Parathyroid adenoma (tissue), 2 donors: ENCODE data around the gene BOLA3.

Experiments used
- H2AFZ ChIP-seq: fragments of 300-600 bp; sonication (generic); one replicate; pipeline ENCODE4 v1.7.0; 2017; ENCODE audit warnings: antibody characterized with exemption, mild to moderate bottlenecking
- H3K27ac ChIP-seq: fragments of 300-600 bp; sonication (generic); one replicate; pipeline ENCODE4 v1.7.0; 2017
- H3K27me3 ChIP-seq: fragments of 300-600 bp; sonication (generic); one replicate; pipeline ENCODE4 v1.7.0; 2017; ENCODE audit warnings: low read length; ENCODE audit not compliant: control insufficient read depth, insufficient read depth
- H3K36me3 ChIP-seq: fragments of 300-600 bp; sonication (generic); one replicate; pipeline ENCODE4 v1.7.0; 2017; ENCODE audit warnings: low read length; ENCODE audit not compliant: control insufficient read depth, insufficient read depth
- H3K4me1 ChIP-seq: fragments of 300-600 bp; sonication (generic); one replicate; pipeline ENCODE4 v1.7.0; 2017; ENCODE audit warnings: control low read depth
- H3K4me2 ChIP-seq: fragments of 300-600 bp; sonication (generic); one replicate; pipeline ENCODE4 v1.7.0; 2017; ENCODE audit warnings: low read length
- H3K4me3 ChIP-seq: fragments of 300-600 bp; sonication (generic); one replicate; pipeline ENCODE4 v1.7.0; 2017; ENCODE audit warnings: low read depth, low read length
- H3K79me2 ChIP-seq: fragments of 300-600 bp; sonication (generic); one replicate; pipeline ENCODE4 v1.7.0; 2017; ENCODE audit warnings: control low read depth
- H3K9ac ChIP-seq: fragments of 300-600 bp; sonication (generic); one replicate; pipeline ENCODE4 v1.7.0; 2017; ENCODE audit warnings: mild to moderate bottlenecking
- H3K9me3 ChIP-seq: fragments of 300-600 bp; sonication (generic); one replicate; pipeline ENCODE4 v1.7.0; 2017; ENCODE audit warnings: low read length; ENCODE audit not compliant: control insufficient read depth
- CTCF ChIP-seq: fragments of 300-600 bp; sonication (generic); IDR thresholded peaks from one replicate; pipeline ENCODE4 v1.7.0; 2017; ENCODE audit warnings: antibody characterized with exemption, mild to moderate bottlenecking
- donor health status: primary hyperparathyroidism.

The BOLA3 gene

GRCh38 chr2:74181739-74182138, 34.0 kb upstream of the BOLA3 start:
- no peaks in the 10 kb centered on the region for H3K4me1 ChIP-seq
- no peaks in the 10 kb centered on the region for H3K36me3 ChIP-seq
- no peak overlapping the region for H3K4me3 ChIP-seq
- H3K79me2 ChIP-seq, result peaks cover 6% of the 10 kb centered on the region
- H3K9ac ChIP-seq, result no peak overlapping the region
- H3K9me3 ChIP-seq, result no peaks in the 10 kb centered on the region
- TF ChIP-seq CTCF, result no peak
- H3K27ac ChIP-seq, result no peak overlapping the region
- H3K4me2 ChIP-seq, result no peak overlapping the region
- peak overlapping the region; percentile 40 for H2AFZ ChIP-seq
- H3K27me3 ChIP-seq, result no peaks in the 10 kb centered on the region

- H3K4me3 ChIP-seq, result peak overlapping the region; percentile 75
- no peaks in the 10 kb centered on the region for H3K36me3 ChIP-seq
- peak overlapping the region; percentile 88 for H2AFZ ChIP-seq
- H3K4me2 ChIP-seq, result peak overlapping the region; percentile 52
- no peaks in the 10 kb centered on the region for H3K9me3 ChIP-seq
- peaks cover 25% of the 10 kb centered on the region for H3K79me2 ChIP-seq
- H3K27ac ChIP-seq, result peak overlapping the region; percentile 80
- peak; percentile 30 for TF ChIP-seq CTCF
- no peak overlapping the region for H3K9ac ChIP-seq
- H3K4me1 ChIP-seq, result no peaks in the 10 kb centered on the region
- no peaks in the 10 kb centered on the region for H3K27me3 ChIP-seq
Measured at GRCh38 chr2:74179063-74179865, 31.6 kb upstream of the BOLA3 start.

- Histone ChIP-seq H3K4me1 (no peaks in the 10 kb centered on the region), H3K79me2 (peaks cover 31% of the 10 kb centered on the region), H3K4me2 (peak within 1 kb of the TSS; percentile 52), H3K9me3 (no peaks in the 10 kb centered on the region), H3K4me3 (peak within 1 kb of the TSS; percentile 75), H3K9ac (peak within 1 kb of the TSS; percentile 88), H3K27me3 (no peaks in the 10 kb centered on the region), H3K27ac (peak within 1 kb of the TSS; percentile 80), H2AFZ (peak within 1 kb of the TSS; percentile 88), H3K36me3 (no peaks in the 10 kb centered on the region)
- no peak for TF ChIP-seq CTCF
Measured at GRCh38 chr2:74178211-74179062, 30.7 kb upstream of the BOLA3 start, which contains the start of gene MOB1A. Gene MOB1A, minus strand, starts transcription at chr2:74178879. Its CDS starts 205 bp downstream, at chr2:74178674.

GRCh38 chr2:74177696-74178095, 30.0 kb upstream of the BOLA3 start:
- H3K79me2 ChIP-seq, result peaks cover 34% of the 10 kb centered on the region
- H3K36me3 ChIP-seq, result no peaks in the 10 kb centered on the region
- peak overlapping the region; percentile 88 for H2AFZ ChIP-seq
- no peak for TF ChIP-seq CTCF
- no peaks in the 10 kb centered on the region for H3K4me1 ChIP-seq
- H3K9ac ChIP-seq, result no peak overlapping the region
- peak overlapping the region; percentile 52 for H3K4me2 ChIP-seq
- no peaks in the 10 kb centered on the region for H3K9me3 ChIP-seq
- H3K27me3 ChIP-seq, result no peaks in the 10 kb centered on the region
- peak overlapping the region; percentile 75 for H3K4me3 ChIP-seq
- H3K27ac ChIP-seq, result peak overlapping the region; percentile 80
